ENCODE results near the gene NRARP.
"Not testable (repeated sequence)": the region's sequence is repeated elsewhere in the genome, so short reads cannot be mapped to it uniquely, and the experiment has no call there.

Gene NRARP

DNA sequence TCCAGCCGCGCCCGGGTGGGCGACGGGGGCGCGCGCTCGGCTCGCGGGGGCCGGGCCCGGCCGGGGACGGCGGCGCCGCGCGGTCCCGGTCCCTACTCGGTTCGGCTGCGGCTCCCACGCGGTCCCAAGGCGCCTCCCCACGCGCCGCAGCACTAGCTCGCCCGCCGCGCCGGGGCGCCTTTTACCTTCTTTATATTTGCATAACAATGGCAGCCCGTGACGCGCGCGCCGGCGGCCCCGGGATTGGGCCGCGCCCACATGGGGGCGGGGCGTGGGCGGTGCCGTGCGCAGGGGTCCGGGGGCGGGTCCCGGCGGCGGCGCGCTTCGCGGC is at the start of gene NRARP:
Gene NRARP (minus strand): TSS at position 154 of the 331 bp plus-strand sequence. CDS start 343 bp downstream, outside the sequence.
- peak; percentile 90 for DNase-seq (ENCODE audit: low read depth)

DNA sequence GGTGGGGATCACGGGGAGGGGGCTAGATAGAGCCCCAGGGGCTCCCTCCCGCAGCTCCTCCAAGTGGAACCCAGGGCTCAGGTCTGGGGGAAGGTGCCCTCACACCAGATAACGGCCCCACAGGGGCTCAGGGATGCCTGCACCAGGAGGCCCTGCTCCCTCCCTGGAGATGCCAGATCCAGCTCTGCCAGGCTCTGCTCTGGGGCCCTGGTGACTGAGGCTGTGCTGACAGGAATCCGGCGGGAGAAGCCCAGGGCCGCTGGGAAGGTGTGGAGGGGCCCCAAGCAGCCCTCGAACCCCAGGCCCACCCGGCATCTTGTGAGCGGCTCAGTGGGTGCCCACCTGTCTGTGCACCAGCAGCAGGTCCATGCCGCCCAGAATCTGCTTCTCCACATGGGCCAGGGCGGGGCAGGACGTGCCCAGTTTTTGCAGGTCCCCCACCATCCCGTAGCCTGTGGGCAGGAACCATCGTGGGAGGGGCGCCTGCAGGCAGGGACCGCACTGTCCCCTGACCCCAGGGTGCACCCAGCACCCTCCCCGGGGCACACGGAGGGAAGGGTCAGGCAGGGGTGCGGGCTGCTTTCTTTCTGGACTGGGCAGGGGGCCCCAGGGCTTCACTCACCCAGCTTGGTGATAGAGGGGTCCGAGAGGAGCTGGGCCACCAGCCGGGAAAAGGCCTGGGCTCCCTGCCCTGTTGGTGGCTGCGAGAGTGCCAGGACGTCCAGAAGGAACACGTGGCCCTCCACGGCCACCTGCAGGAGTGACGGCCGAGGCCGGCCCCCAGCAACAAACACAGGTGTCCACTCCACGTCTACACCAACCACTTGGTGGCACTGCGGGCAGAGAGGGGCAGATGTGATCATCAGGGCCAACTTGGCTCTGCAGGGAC is 48.9 kb upstream of the NRARP start:
- DNase-seq (ENCODE audit: low read depth): no peak

- no peak for DNase-seq (ENCODE audit: low read depth)
These were observed 47.5 kb upstream of the NRARP start for GRCh38 chr9:137349471-137350033.

GRCh38 chr9:137348769-137349470 is 46.8 kb upstream of the NRARP start:
- DNase-seq (ENCODE audit: low read depth): no peak

- DNase-seq (ENCODE audit: low read depth): no peak
These were observed 45.9 kb upstream of the NRARP start for GRCh38 chr9:137347928-137348327.

- DNase-seq (ENCODE audit: low read depth): no peak
These were observed 40.4 kb upstream of the NRARP start for GRCh38 chr9:137342482-137342881.

- DNase-seq (ENCODE audit: low read depth): no peak
These were observed 39.2 kb upstream of the NRARP start for GRCh38 chr9:137341227-137341626.

- DNase-seq (ENCODE audit: low read depth): not testable (repeated sequence)
These were observed 37.9 kb upstream of the NRARP start for GRCh38 chr9:137339908-137340462.

- DNase-seq (ENCODE audit: low read depth): no peak
These were observed 37.2 kb upstream of the NRARP start for GRCh38 chr9:137339045-137339907.

GRCh38 chr9:137336735-137337134 is 34.7 kb upstream of the NRARP start:
- no peak for DNase-seq (ENCODE audit: low read depth)

DNA sequence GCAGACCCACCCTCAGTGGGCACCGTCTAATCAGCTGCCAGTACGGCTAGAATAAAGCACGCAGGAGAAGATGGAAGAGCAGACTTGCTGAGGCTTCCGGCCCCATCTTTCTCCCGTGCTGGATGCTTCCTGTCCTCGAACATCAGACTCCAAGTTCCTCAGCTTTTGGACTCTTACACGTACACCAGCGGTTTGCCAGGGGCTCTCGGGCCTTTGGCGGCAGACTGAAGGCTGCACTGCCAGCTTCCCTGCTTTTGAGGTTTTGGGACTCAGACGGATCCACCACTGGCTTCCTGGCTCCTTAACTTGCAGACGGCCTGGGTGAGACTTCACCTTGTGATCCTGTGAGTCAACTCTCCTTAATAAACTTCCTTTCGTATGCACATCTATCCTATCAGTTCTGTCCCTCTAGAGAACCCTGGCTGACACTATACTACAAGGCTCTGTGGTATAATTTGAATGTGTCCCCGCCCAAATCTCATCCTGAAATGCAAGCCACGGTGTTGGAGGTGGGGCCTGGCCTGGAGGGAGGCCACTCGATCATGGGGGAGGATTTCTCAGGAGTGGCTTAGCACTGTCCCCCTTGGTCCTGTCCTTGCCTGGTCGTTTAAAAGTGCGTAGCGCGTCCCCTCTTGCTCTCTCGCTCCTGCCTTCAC is 31.1 kb upstream of the NRARP start:
- no peak for DNase-seq (ENCODE audit: low read depth)

GRCh38 chr9:137331929-137332328 is 29.9 kb upstream of the NRARP start:
- no peak for DNase-seq (ENCODE audit: low read depth)

DNA sequence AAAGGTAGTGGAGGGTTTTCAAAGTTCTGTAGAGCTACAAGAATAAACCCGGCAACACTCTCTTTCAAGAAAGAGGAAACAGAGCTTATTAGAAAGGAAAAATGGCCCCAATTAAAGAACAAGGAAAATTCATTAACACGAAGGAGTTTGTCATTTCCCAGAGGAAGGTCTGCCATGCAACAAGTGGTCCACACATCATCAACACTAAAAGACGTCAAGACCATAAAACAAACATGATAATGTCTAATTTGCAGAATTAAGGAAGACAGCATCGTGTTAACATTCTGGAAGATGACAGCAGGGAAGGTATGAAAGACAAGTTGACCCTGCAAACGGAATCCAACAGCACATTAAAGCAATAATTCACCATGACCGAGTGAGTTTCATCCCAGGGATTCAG is 28.6 kb upstream of the NRARP start:
- DNase-seq (ENCODE audit: low read depth): no peak

GRCh38 chr9:137329590-137329989 is 27.5 kb upstream of the NRARP start:
- DNase-seq (ENCODE audit: low read depth): not testable (repeated sequence)

- not testable (repeated sequence) for DNase-seq (ENCODE audit: low read depth)
These were observed 25.8 kb upstream of the NRARP start for GRCh38 chr9:137327641-137328550.

DNA sequence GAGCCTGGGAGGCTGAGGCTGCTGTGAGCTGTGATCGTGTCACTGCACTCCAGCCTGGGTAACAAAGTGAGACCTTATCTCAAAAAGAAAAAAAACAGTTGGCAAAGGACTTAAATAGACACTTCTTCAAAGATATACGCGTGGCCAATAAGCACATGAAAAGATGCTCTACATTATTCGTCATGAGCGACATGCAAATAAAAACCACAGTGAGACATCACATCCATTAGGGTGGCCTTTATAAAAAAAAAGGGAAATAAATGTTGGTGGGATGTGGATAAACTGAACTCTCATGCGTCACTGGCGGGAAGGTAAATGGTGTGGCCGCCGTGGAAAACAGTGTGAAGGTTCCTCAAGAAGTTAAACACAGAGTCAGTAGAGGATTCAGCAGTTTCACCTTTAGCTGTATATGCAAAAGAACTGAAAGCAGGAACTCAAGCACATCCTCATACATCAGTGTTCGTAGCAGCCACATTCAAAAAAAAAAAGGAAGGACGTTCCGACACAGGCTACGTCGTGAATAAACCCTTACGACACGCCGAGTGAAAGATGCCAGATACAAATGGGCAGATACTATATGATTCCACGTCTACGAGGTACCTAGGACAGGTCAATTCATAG is 24.5 kb upstream of the NRARP start:
- no peak for DNase-seq (ENCODE audit: low read depth)

- DNase-seq (ENCODE audit: low read depth): no peak
These were observed 23.7 kb upstream of the NRARP start for GRCh38 chr9:137325799-137326198.

DNA sequence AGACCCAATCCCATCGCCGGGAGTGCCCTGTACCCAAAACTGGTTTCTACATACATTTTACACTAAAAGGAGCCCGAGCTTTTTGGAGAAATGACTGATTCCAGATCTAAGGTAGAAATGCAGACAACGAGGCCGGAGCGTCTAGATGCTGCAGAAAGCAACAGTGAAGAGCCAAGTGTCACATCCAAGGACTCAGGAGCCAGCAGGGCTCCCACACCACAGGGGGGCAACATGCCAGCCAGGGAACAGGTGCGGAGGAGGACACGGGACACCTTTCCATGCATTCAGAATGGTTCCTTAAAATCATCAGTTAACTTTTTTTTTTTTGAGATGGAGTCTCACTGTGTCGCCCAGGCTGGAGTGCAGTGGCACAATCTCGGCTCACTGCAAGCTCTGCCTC is 23.1 kb upstream of the NRARP start:
- no peak for DNase-seq (ENCODE audit: low read depth)

- DNase-seq (ENCODE audit: low read depth): no peak
These were observed 21.7 kb upstream of the NRARP start for GRCh38 chr9:137323531-137324331.

Data from activated T-helper 9 cell treated with anti-CD3 and anti-CD28 coated beads, Interleukin-2, amount 50 U/mL, for 16 hours (primary cell).